Panc1 (cell line): ENCODE measurements around the gene TFF3. TPM values are rescaled to one million over a fixed set of nuclear protein-coding genes. Genes with fewer than 3 reads are reported as not detected.

Experiments
- ATAC-seq: fragments of 200-7000 bp; cut with Tn5 transposase; 2 replicates; pipeline ENCODE4 v1.9.1; 2020; ENCODE audit warnings: mild to moderate bottlenecking, moderate library complexity
- BruUV-seq: library from RNA; stranded (reverse); fragments of 400-500 nt; replicated peaks from 2 replicates; lab custom pipeline; 2021; lab: Mats Ljungman, UMichigan
- CTCF ChIA-PET: fragments of 300-600 bp; sonication (Branson Sonifier 250); formaldehyde crosslinking; loops from one replicate; lab custom pipeline; 2022; ENCODE audit warnings: antibody characterized with exemption; lab: Charles Lee
- POLR2A ChIA-PET: fragments of 300-600 bp; sonication (Branson Sonifier 250); formaldehyde crosslinking; loops from one replicate; lab custom pipeline; 2022; ENCODE audit warnings: antibody characterized with exemption; lab: Charles Lee
- DNase-seq: peaks from one replicate; pipeline ENCODE4 v3.0.0-alpha.2; 2010; ENCODE audit warnings: low read depth, low spot score
- H3K27ac ChIP-seq: 2 replicates; pipeline ENCODE4 v1.5.1; 2011; ENCODE audit warnings: mild to moderate bottlenecking, low read length, inconsistent platforms
- H3K27me3 ChIP-seq: fragments of 200-500 bp; sonication (Bioruptor generic); 2 replicates; pipeline ENCODE4 v1.6.0; 2014; ENCODE audit warnings: low read length, inconsistent platforms; ENCODE audit not compliant: control insufficient read depth, insufficient read depth
- H3K36me3 ChIP-seq: fragments of 200-500 bp; sonication (Bioruptor generic); 2 replicates; pipeline ENCODE4 v1.5.1; 2014; ENCODE audit warnings: inconsistent platforms, mild to moderate bottlenecking, low read length, moderate library complexity; ENCODE audit not compliant: control insufficient read depth, insufficient read depth
- H3K4me1 ChIP-seq: 2 replicates; pipeline ENCODE4 v1.5.1; 2011; ENCODE audit warnings: inconsistent platforms, mild to moderate bottlenecking, low read length, moderate library complexity; ENCODE audit not compliant: control insufficient read depth, insufficient read depth
- H3K4me3 ChIP-seq, 2 experiments: 2 replicates each; pipeline ENCODE4 v1.5.1; 2011 to 2012; ENCODE audit warnings: low read depth in 2 of 2, low read length in 2 of 2, mild to moderate bottlenecking in 2 of 2, inconsistent platforms in 1 of 2, moderate library complexity in 1 of 2
- H3K9me3 ChIP-seq: fragments of 200-500 bp; sonication (Bioruptor generic); 2 replicates; pipeline ENCODE4 v1.5.1; 2014; ENCODE audit warnings: low read depth, mild to moderate bottlenecking, inconsistent platforms, low read length, moderate library complexity; ENCODE audit not compliant: control insufficient read depth, insufficient read depth
- POLR2AphosphoS5 ChIP-seq: IDR thresholded peaks from 2 replicates; pipeline ENCODE4 v1.6.1; 2012; ENCODE audit warnings: mild to moderate bottlenecking, low read depth, low read length, moderate library complexity
- SIN3A ChIP-seq: IDR thresholded peaks from 2 replicates; pipeline ENCODE4 v1.6.1; 2012; ENCODE audit warnings: low read depth, mild to moderate bottlenecking, low read length, moderate library complexity, borderline replicate concordance; ENCODE audit not compliant: insufficient read depth
- TCF7L2 ChIP-seq: IDR thresholded peaks from 2 replicates; pipeline ENCODE4 v1.6.1; 2011; ENCODE audit warnings: mild to moderate bottlenecking, low read depth, low read length, inconsistent platforms
- in situ Hi-C: cut with HindIII; loops from 2 replicates; pipeline ENCODE4 v1.10.0; 2016; ENCODE audit warnings: low sequenced_read_pairs, low pct_unique_long_range_greater_than_20kb
- intact Hi-C: fragments of 100-400 bp; cut with micrococcal nuclease; formaldehyde crosslinking; loops from one replicate; pipeline ENCODE4 v1.10.0; 2022; ENCODE audit not compliant: unreplicated experiment
- total RNA-seq: library from RNA; stranded (reverse); gene quantifications from one replicate; pipeline ENCODE4 v1.2.1, GENCODE V29; 2021; ENCODE audit not compliant: unreplicated experiment
- TF ChIP-seq, protein P1 (sequence below): fragments of 450-650 bp; IDR thresholded peaks from 2 replicates; pipeline ENCODE4 v1.5.1; 2017; ENCODE audit warnings: mild to moderate bottlenecking
- TF ChIP-seq, protein P2 (sequence below), 2 experiments: IDR thresholded peaks; 2 replicates each; pipeline ENCODE4 v1.6.1; 2011 to 2012; ENCODE audit warnings: low read depth in 2 of 2, control low read depth in 1 of 2, low read length in 1 of 2, mild to moderate bottlenecking in 1 of 2, moderate library complexity in 1 of 2; ENCODE audit not compliant: insufficient read depth in 1 of 2

The TFF3 gene
- total RNA-seq, 1 experiment from 2014 or later, result 8.9 TPM

DNA sequence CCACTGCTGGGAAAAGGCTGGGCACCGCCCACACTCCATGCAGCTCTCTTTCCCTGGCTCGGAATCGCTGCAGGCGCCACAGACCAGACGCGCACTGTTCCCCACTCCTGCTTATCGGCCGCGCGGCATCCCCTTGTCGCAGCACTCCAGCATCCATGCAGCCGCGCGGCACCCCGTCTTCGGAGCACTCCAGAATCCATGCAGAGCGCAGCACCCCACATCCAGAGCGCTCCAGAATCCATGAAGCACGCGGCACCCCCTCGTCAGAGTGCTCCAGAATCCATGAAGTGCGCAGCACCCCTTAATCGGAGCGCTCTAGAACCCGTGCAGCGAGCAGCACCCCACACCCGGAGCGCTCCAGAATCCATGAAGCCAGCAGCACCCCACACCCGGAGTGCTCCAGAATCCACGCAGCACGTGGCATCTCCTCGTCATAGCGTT, 9.5 kb downstream of the TFF3 start:
- TF ChIP-seq TCF7L2 (no peak), SIN3A (no peak), POLR2AphosphoS5 (no peak)
- TF ChIP-seq, protein P1, sequence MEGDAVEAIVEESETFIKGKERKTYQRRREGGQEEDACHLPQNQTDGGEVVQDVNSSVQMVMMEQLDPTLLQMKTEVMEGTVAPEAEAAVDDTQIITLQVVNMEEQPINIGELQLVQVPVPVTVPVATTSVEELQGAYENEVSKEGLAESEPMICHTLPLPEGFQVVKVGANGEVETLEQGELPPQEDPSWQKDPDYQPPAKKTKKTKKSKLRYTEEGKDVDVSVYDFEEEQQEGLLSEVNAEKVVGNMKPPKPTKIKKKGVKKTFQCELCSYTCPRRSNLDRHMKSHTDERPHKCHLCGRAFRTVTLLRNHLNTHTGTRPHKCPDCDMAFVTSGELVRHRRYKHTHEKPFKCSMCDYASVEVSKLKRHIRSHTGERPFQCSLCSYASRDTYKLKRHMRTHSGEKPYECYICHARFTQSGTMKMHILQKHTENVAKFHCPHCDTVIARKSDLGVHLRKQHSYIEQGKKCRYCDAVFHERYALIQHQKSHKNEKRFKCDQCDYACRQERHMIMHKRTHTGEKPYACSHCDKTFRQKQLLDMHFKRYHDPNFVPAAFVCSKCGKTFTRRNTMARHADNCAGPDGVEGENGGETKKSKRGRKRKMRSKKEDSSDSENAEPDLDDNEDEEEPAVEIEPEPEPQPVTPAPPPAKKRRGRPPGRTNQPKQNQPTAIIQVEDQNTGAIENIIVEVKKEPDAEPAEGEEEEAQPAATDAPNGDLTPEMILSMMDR, result no peak
- TF ChIP-seq, protein P2, sequence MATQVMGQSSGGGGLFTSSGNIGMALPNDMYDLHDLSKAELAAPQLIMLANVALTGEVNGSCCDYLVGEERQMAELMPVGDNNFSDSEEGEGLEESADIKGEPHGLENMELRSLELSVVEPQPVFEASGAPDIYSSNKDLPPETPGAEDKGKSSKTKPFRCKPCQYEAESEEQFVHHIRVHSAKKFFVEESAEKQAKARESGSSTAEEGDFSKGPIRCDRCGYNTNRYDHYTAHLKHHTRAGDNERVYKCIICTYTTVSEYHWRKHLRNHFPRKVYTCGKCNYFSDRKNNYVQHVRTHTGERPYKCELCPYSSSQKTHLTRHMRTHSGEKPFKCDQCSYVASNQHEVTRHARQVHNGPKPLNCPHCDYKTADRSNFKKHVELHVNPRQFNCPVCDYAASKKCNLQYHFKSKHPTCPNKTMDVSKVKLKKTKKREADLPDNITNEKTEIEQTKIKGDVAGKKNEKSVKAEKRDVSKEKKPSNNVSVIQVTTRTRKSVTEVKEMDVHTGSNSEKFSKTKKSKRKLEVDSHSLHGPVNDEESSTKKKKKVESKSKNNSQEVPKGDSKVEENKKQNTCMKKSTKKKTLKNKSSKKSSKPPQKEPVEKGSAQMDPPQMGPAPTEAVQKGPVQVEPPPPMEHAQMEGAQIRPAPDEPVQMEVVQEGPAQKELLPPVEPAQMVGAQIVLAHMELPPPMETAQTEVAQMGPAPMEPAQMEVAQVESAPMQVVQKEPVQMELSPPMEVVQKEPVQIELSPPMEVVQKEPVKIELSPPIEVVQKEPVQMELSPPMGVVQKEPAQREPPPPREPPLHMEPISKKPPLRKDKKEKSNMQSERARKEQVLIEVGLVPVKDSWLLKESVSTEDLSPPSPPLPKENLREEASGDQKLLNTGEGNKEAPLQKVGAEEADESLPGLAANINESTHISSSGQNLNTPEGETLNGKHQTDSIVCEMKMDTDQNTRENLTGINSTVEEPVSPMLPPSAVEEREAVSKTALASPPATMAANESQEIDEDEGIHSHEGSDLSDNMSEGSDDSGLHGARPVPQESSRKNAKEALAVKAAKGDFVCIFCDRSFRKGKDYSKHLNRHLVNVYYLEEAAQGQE (IDR thresholded peaks at IDR 0.05; ENCODE audit: insufficient read depth in 1 of 2, low read depth in 2 of 2, low read length in 1 of 2), result no peak
- Histone ChIP-seq H3K27ac (no peak overlapping the region), H3K9me3 (no peaks in the 10 kb centered on the region), H3K27me3 (no peaks in the 10 kb centered on the region), H3K36me3 (no peaks in the 10 kb centered on the region), H3K4me1 (peaks cover 5% of the 10 kb centered on the region; the same call in 1 of the 2 replicates), H3K4me3 (no peak overlapping the region)
- CTCF ChIA-PET, result no interaction called here
- DNase-seq, result no peak
- BruUV-seq, result no TSS peak
- intact Hi-C loops (loop anchor here (2.0 kb wide), 1 partner anchor 145 kb away; no protein-coding TSS in a partner anchor), in situ Hi-C loops (no loop called here)
- POLR2A ChIA-PET, result interaction anchor here (0.5 kb wide), 1 partner anchor 260 kb away, joined by 7 read pairs; no protein-coding TSS in a partner anchor
- no peak for ATAC-seq

DNA sequence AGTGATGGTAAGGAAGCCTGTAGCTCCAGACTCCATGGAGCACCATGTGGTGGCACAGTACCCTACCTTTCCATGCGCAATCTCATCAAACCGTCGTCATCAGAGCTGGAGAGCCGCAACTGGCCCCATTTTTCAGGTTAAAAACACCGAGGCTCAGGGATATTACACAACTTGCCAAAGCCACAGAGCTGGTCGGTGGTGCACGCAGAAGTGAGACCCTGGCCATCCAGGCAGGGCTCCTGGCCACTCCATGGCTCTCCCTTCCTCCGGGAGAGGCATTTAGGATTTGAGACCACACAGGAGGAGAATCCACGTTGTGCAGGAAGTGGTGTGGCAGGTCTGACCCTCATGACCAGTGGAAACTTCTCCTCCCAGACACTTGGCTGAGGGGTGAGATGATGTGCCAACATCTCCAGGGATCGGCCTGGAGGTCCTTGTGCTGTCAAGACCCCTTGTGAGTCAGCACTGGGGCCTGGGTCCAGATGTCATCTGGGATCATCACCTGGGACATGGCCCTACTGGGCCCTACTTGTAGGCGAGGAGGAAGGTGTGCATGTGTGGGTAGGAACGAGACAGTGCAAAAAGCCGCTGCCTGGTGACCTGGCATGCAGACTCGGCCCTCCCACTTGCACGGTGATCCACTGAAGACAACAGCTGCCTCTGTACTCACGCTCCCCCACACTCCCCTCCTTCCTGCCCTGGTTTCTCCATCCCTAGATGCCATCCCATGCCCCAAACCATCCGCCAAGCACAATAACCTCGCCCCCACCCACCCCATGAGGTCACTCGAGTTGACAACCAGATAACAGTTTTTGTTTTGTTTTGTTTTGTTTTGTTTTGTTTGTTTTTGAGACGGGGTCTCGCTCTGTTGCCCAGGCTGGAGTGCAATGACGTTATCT, 10.4 kb downstream of the TFF3 start:
- H3K4me1 ChIP-seq, result peaks cover 5% of the 10 kb centered on the region; the same call in 1 of the 2 replicates
- no peak for DNase-seq
- intact Hi-C loops, result no loop called here
- CTCF ChIA-PET, result no interaction called here
- in situ Hi-C loops, result no loop called here
- H3K9me3 ChIP-seq, result no peaks in the 10 kb centered on the region
- POLR2A ChIA-PET, result no interaction called here
- TF ChIP-seq SIN3A, result no peak
- TF ChIP-seq, protein P2 (IDR thresholded peaks at IDR 0.05; ENCODE audit: insufficient read depth in 1 of 2, low read depth in 2 of 2, low read length in 1 of 2), result no peak
- TF ChIP-seq TCF7L2, result no peak
- TF ChIP-seq, protein P1, result no peak
- no peak for TF ChIP-seq POLR2AphosphoS5
- no peak for ATAC-seq
- H3K27me3 ChIP-seq, result no peaks in the 10 kb centered on the region
- H3K36me3 ChIP-seq, result no peaks in the 10 kb centered on the region
- no peak overlapping the region for H3K4me3 ChIP-seq
- BruUV-seq, result no TSS peak
- no peak overlapping the region for H3K27ac ChIP-seq
